ENCODE measurements around the gene RNF19B. TPM values are rescaled to one million over a fixed set of nuclear protein-coding genes. Genes with fewer than 3 reads are reported as not detected.

The RNF19B gene
- total and polyA plus RNA-seq, 10 of the 15 experiments (the other 5 are each of a cell fraction or from before 2014, with no cell fraction given), result 2.8 to 32.6 (median 16.6) TPM

DNA sequence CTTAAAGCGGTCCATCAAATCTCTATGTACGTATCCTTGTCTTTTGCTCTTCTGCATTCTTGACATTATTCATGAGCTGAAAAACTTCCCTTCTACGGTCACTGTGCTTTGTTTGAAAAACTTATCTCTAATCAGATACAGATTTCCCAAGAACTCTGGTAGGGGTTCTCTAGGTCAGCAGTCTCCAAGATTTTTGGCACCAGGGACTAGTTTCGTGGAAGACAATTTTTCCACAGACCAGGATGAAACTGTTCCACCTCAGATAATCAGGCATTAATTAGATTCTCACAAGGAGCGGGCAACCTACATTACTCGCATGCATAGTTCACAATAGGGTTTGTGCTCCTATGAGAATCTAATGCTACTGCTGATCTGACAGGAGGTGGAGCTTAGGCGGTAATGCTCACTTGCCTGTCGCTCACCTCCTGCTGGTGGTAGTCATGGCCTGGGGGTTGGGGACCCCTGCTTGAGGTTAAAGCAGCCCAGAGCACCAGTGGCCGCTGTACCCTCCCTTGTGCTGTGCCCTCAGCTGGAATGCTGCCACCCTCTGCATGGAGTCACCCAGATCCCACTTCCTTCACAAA is 41.3 kb upstream of the RNF19B start:
- BruUV-seq (replicated peaks), result no TSS peak
- Histone ChIP-seq H3K27ac (ENCODE audit: control insufficient read depth, insufficient read depth) (no peak overlapping the region), H3K9me3 (replicated peaks; ENCODE audit: control insufficient read depth, insufficient read depth, low read length) (no peaks in the 10 kb centered on the region), H3K9ac (ENCODE audit: control insufficient read depth, insufficient read depth, low read length) (no peak overlapping the region), H3K4me3 (no peak overlapping the region), H2AFZ (ENCODE audit: control insufficient read depth, low read depth, low read length) (no peak overlapping the region), H4K20me1 (ENCODE audit: control insufficient read depth, insufficient read depth) (no peaks in the 10 kb centered on the region; the same call in 1 of the 2 replicates), H3K4me1 (ENCODE audit: control insufficient read depth, insufficient read depth, low read length) (peaks cover 5% of the 10 kb centered on the region; the same call in 1 of the 2 replicates), H3K27me3 (replicated peaks in 1 of 2; ENCODE audit: control insufficient read depth in 2 of 2, insufficient read depth in 2 of 2, low read length in 1 of 2) (no peaks in the 10 kb centered on the region), H3K36me3 (ENCODE audit: control insufficient read depth in 2 of 2, insufficient read depth in 2 of 2, low read length in 1 of 2) (peaks cover 15 to 25% of the 10 kb centered on the region in 2 experiments), H3K79me2 (ENCODE audit: control insufficient read depth, insufficient read depth, low read length) (no peaks in the 10 kb centered on the region), H3K4me2 (ENCODE audit: control insufficient read depth, insufficient read depth) (no peak overlapping the region)
- ChIA-PET POLR2A (interaction anchor here (0.5 to 1.6 kb wide), 5 partner anchors 13 to 47 kb away, joined by 3 to 11 read pairs (median 3); no protein-coding TSS in a partner anchor), SMC1A (ENCODE audit: uncharacterized antibody, unreplicated experiment) (interaction anchor here (0.9 to 7.2 kb wide), 10 partner anchors 10 to 130 kb away, joined by 3 to 51 read pairs (median 4); no protein-coding TSS in a partner anchor), CTCF (interaction anchor here (0.6 to 4.7 kb wide), 11 partner anchors 12 to 134 kb away, joined by 3 to 66 read pairs (median 3); no protein-coding TSS in a partner anchor), RAD21 (ENCODE audit: unreplicated experiment) (interaction anchor here (0.7 to 2.8 kb wide), 8 partner anchors 9 to 76 kb away, joined by 3 to 9 read pairs (median 3); no protein-coding TSS in a partner anchor)
- in situ Hi-C loops (cut with MboI), result loop anchor here (5.0 kb wide), 1 partner anchor 74 kb away; no protein-coding TSS in a partner anchor
- no peak for ATAC-seq
- 99% methylated on average over 9 of the region's 9 CpGs for WGBS (ENCODE audit: insufficient coverage, insufficient replicate concordance, low lambda C conversion rate, missing lambda C conversion rate)
- intact Hi-C loops (cut with micrococcal nuclease; ENCODE audit: unreplicated experiment), result no loop called here
- no peak for DNase-seq (ENCODE audit: low read depth, low spot score)
- FAIRE-seq, result no peak
- TF ChIP-seq, protein P1, sequence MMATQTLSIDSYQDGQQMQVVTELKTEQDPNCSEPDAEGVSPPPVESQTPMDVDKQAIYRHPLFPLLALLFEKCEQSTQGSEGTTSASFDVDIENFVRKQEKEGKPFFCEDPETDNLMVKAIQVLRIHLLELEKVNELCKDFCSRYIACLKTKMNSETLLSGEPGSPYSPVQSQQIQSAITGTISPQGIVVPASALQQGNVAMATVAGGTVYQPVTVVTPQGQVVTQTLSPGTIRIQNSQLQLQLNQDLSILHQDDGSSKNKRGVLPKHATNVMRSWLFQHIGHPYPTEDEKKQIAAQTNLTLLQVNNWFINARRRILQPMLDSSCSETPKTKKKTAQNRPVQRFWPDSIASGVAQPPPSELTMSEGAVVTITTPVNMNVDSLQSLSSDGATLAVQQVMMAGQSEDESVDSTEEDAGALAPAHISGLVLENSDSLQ (IDR thresholded peaks at IDR 0.05), result no peak
- TF ChIP-seq HCFC1 (IDR thresholded peaks at IDR 0.05; ENCODE audit: low read length), result no peak
- TF ChIP-seq, protein P2, sequence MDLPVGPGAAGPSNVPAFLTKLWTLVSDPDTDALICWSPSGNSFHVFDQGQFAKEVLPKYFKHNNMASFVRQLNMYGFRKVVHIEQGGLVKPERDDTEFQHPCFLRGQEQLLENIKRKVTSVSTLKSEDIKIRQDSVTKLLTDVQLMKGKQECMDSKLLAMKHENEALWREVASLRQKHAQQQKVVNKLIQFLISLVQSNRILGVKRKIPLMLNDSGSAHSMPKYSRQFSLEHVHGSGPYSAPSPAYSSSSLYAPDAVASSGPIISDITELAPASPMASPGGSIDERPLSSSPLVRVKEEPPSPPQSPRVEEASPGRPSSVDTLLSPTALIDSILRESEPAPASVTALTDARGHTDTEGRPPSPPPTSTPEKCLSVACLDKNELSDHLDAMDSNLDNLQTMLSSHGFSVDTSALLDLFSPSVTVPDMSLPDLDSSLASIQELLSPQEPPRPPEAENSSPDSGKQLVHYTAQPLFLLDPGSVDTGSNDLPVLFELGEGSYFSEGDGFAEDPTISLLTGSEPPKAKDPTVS (IDR thresholded peaks at IDR 0.05; ENCODE audit: low read depth, low read length), result no peak
- no peak for TF ChIP-seq RAD21 (IDR thresholded peaks at IDR 0.05; ENCODE audit: insufficient read depth, low read depth, low read length)
- no peak for TF ChIP-seq NFIC (IDR thresholded peaks at IDR 0.05; ENCODE audit: low read depth, low read length)
- TF ChIP-seq RAD51 (IDR thresholded peaks at IDR 0.05), result no peak
- TF ChIP-seq, protein P3, sequence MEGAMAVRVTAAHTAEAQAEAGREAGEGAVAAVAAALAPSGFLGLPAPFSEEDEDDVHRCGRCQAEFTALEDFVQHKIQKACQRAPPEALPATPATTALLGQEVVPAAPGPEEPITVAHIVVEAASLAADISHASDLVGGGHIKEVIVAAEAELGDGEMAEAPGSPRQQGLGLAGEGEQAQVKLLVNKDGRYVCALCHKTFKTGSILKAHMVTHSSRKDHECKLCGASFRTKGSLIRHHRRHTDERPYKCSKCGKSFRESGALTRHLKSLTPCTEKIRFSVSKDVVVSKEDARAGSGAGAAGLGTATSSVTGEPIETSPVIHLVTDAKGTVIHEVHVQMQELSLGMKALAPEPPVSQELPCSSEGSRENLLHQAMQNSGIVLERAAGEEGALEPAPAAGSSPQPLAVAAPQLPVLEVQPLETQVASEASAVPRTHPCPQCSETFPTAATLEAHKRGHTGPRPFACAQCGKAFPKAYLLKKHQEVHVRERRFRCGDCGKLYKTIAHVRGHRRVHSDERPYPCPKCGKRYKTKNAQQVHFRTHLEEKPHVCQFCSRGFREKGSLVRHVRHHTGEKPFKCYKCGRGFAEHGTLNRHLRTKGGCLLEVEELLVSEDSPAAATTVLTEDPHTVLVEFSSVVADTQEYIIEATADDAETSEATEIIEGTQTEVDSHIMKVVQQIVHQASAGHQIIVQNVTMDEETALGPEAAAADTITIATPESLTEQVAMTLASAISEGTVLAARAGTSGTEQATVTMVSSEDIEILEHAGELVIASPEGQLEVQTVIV (IDR thresholded peaks at IDR 0.05; ENCODE audit: borderline replicate concordance, partially characterized antibody), result no peak
- TF ChIP-seq, protein P4, sequence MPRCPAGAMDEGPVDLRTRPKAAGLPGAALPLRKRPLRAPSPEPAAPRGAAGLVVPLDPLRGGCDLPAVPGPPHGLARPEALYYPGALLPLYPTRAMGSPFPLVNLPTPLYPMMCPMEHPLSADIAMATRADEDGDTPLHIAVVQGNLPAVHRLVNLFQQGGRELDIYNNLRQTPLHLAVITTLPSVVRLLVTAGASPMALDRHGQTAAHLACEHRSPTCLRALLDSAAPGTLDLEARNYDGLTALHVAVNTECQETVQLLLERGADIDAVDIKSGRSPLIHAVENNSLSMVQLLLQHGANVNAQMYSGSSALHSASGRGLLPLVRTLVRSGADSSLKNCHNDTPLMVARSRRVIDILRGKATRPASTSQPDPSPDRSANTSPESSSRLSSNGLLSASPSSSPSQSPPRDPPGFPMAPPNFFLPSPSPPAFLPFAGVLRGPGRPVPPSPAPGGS (IDR thresholded peaks at IDR 0.05; ENCODE audit: borderline replicate concordance, insufficient read depth, low read depth, low read length, poor library complexity, severe bottlenecking), result no peak
- TF ChIP-seq, protein P5, sequence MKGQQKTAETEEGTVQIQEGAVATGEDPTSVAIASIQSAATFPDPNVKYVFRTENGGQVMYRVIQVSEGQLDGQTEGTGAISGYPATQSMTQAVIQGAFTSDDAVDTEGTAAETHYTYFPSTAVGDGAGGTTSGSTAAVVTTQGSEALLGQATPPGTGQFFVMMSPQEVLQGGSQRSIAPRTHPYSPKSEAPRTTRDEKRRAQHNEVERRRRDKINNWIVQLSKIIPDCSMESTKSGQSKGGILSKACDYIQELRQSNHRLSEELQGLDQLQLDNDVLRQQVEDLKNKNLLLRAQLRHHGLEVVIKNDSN (IDR thresholded peaks at IDR 0.05; ENCODE audit: borderline replicate concordance, extremely low read length, insufficient read depth, low read depth, low read length), result no peak
- TF ChIP-seq, protein P6, sequence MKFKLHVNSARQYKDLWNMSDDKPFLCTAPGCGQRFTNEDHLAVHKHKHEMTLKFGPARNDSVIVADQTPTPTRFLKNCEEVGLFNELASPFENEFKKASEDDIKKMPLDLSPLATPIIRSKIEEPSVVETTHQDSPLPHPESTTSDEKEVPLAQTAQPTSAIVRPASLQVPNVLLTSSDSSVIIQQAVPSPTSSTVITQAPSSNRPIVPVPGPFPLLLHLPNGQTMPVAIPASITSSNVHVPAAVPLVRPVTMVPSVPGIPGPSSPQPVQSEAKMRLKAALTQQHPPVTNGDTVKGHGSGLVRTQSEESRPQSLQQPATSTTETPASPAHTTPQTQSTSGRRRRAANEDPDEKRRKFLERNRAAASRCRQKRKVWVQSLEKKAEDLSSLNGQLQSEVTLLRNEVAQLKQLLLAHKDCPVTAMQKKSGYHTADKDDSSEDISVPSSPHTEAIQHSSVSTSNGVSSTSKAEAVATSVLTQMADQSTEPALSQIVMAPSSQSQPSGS (IDR thresholded peaks at IDR 0.05; ENCODE audit: low read length), result no peak
- TF ChIP-seq NBN (IDR thresholded peaks at IDR 0.05), result no peak
- TF ChIP-seq FOXM1 (IDR thresholded peaks at IDR 0.05; ENCODE audit: low read depth, low read length), result no peak
- TF ChIP-seq POLR2AphosphoS2 (IDR thresholded peaks at IDR 0.05; ENCODE audit: low read depth, low read length), result no peak
- no peak for TF ChIP-seq BCL11A (IDR thresholded peaks at IDR 0.05; ENCODE audit: low read depth, low read length)
